T47D (cell line): ENCODE results near the gene SETX.

Experiments
- DNase-seq, 2 experiments: peaks; one replicate each; pipeline versions ENCODE4 v3.0.0 to v3.0.0-alpha.2; 2011 to 2012; ENCODE audit warnings: low read depth in 1 of 2, low spot score in 1 of 2
- JUND ChIP-seq: IDR thresholded peaks from 2 replicates; pipeline ENCODE4 v1.6.1; 2012; ENCODE audit warnings: low read depth
- in situ Hi-C: cut with HindIII; loops from 2 replicates; pipeline ENCODE4 v1.10.0; 2016; ENCODE audit warnings: low sequenced_read_pairs, low pct_unique_long_range_greater_than_20kb

SETX gene

GRCh38 chr9:132250324-132251262 is 104.2 kb downstream of the SETX start:
- TF ChIP-seq JUND, result no peak
- DNase-seq, result no peak
- in situ Hi-C loops, result no loop called here

- in situ Hi-C loops, result no loop called here
- TF ChIP-seq JUND, result no peak
- DNase-seq, result no peak
Measured at GRCh38 chr9:132249690-132250089, 105.1 kb downstream of the SETX start.

GRCh38 chr9:132249123-132249522 is 105.7 kb downstream of the SETX start:
- in situ Hi-C loops, result no loop called here
- peak in 1 of 2 experiments; percentile 31 for DNase-seq
- no peak for TF ChIP-seq JUND

GRCh38 chr9:132247942-132248341 is 106.8 kb downstream of the SETX start:
- DNase-seq, result no peak
- in situ Hi-C loops, result no loop called here
- TF ChIP-seq JUND, result no peak

DNA sequence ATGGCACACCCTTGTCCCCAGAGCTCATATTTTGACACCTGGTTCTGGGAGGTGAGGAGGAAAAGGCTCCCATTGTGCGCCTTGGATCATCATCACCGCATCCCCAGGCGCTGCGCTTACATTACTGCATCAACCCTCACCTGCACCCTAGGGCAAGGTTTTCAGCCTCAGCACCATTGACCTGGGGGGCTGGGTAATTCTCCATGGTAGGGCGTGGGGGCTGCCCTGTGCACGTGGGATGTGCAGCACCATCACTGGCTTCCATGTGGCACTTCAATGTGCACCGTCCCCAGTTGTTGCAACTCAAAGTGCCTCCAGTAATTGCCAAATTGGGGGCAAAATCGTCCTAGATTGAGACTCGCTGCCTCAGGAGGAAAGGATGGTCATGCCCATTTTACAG is 109.3 kb downstream of the SETX start:
- TF ChIP-seq JUND, result no peak
- no peak for DNase-seq
- in situ Hi-C loops, result no loop called here

GRCh38 chr9:132244582-132245455 is 110.0 kb downstream of the SETX start:
- TF ChIP-seq JUND, result no peak
- in situ Hi-C loops, result no loop called here
- no peak for DNase-seq

- in situ Hi-C loops, result no loop called here
- DNase-seq, result peak in 1 of 2 experiments; percentile 49
- no peak for TF ChIP-seq JUND
Measured at GRCh38 chr9:132243156-132244074, 111.4 kb downstream of the SETX start.

DNA sequence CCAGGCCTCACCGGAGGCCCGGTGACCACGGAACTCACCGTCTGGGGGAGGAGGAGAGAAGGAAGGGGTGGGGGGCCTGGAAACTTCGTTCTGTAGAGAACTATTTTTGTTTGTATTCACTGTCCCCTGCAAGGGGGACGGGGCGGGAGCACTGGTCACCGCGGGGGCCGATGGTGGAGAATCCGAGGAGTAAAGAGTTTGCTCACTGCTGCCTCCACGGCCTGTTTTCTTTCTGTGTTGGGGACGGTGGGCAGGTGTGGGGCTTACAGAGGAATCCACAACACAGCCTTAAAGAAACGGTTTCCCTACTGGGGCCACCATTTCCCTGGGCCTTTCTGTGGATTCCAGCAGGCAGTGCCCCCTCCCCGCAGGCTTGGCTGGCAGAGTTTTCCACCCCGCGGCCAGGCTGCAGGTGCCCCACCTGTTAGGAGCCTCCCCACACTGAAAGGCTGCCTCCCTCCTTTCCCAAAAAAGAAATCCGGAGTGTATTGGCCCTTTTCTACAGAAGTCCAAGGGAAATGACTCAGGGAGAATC is 112.1 kb downstream of the SETX start:
- DNase-seq, result no peak
- in situ Hi-C loops, result no loop called here
- TF ChIP-seq JUND, result no peak

- DNase-seq, result no peak
- in situ Hi-C loops, result no loop called here
- no peak for TF ChIP-seq JUND
Measured at GRCh38 chr9:132241840-132242620, 112.8 kb downstream of the SETX start.

DNA sequence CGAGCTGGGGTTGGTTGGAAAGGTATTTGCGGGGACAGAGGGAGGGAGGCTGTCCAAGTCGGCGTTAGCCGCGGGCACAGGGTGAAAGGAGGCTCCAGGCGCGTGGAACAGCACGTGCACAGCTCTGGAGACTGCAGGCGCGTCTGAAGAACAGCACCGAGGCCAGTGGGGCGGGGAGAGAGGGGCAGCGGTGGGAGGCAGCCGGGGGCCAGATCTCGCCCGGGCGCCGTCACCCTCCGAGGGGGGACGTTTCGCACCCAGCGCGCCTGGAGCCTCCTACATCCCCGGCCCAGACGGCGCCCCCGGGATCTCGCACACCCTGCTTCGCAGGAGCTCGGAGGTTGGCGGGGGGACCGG is 113.3 kb downstream of the SETX start:
- no peak for TF ChIP-seq JUND
- in situ Hi-C loops, result no loop called here
- DNase-seq, result no peak

GRCh38 chr9:132240841-132241482 is 113.8 kb downstream of the SETX start:
- peak; percentile 98 to 99 for DNase-seq
- no peak for TF ChIP-seq JUND
- in situ Hi-C loops, result no loop called here
